ENCODE measurements around the gene RNASE12.

GRCh38 chr14:20559461-20559904 lies 31.7 kb downstream of the RNASE12 start:
- TF ChIP-seq POLR2A (IDR thresholded peaks at IDR 0.05) (no peak), CTCF (IDR thresholded peaks at IDR 0.05) (no peak)
